Measurements from ENCODE around the gene ATAD3B.

- TF ChIP-seq CTCF (IDR thresholded peaks at IDR 0.05; ENCODE audit: insufficient read depth, low read length, poor library complexity, severe bottlenecking), result no peak
- TF ChIP-seq EZH2phosphoT487 (conservative IDR thresholded peaks at IDR 0.05; ENCODE audit: low read length), result no peak
Observed at GRCh38 chr1:1462318-1462966, 9.1 kb upstream of the ATAD3B start.
